Esophagus muscularis mucosa (tissue), 4 donors: ENCODE data around the gene BCL11B. TPM values are rescaled to one million over a fixed set of nuclear protein-coding genes. Genes with fewer than 3 reads are reported as not detected.

Source experiments
- DNase-seq: peaks from one replicate; pipeline ENCODE4 v3.0.0-alpha.2; 2017; ENCODE audit errors: extremely low spot score
- H3K27ac ChIP-seq, 4 donors: fragments of 200-600 bp; sonication (generic); replicated peaks in 1 of 4; 1 replicate in 3 of 4; 2 replicates in 1 of 4; pipeline ENCODE4 v1.5.1; 2016 to 2019; ENCODE audit warnings: mild to moderate bottlenecking in 1 of 4
- H3K27me3 ChIP-seq, 4 donors: fragments of 200-600 bp; sonication (generic); one replicate each; pipeline versions ENCODE4 v1.5.1 to v1.6.0; 2016 to 2019
- H3K36me3 ChIP-seq, 4 donors: fragments of 200-600 bp; sonication (generic); one replicate each; pipeline ENCODE4 v1.5.1; 2016 to 2019
- H3K4me1 ChIP-seq, 4 donors: fragments of 200-600 bp; sonication (generic); one replicate each; pipeline ENCODE4 v1.5.1; 2016 to 2019
- H3K4me3 ChIP-seq, 4 donors: fragments of 200-600 bp; sonication (generic); 1 replicate in 2 of 4; 2 replicates in 2 of 4; pipeline ENCODE4 v1.5.1; 2016 to 2019; ENCODE audit warnings: mild to moderate bottlenecking in 4 of 4, moderate library complexity in 1 of 4
- H3K9me3 ChIP-seq, 4 donors: fragments of 200-600 bp; sonication (generic); 1 replicate in 3 of 4; 2 replicates in 1 of 4; pipeline ENCODE4 v1.5.1; 2016 to 2019
- EP300 ChIP-seq: sonication (generic); formaldehyde crosslinking; IDR thresholded peaks from one replicate; pipeline ENCODE4 v1.6.1; 2017; ENCODE audit warnings: antibody characterized with exemption
- POLR2A ChIP-seq: fragments of 450-650 bp; IDR thresholded peaks from one replicate; pipeline ENCODE4 v1.6.1; 2017; ENCODE audit warnings: antibody characterized with exemption, moderate library complexity, mild to moderate bottlenecking, low read depth
- POLR2AphosphoS5 ChIP-seq, 2 donors: sonication (generic); formaldehyde crosslinking; IDR thresholded peaks; one replicate each; pipeline ENCODE4 v1.6.1; 2017; ENCODE audit warnings: antibody characterized with exemption in 2 of 2
- WGBS: methylation state at CpG from one replicate; pipeline ENCODE4 v1.1.5; 2018; 5-methylcytosine and 5-hydroxymethylcytosine counted together
- intact Hi-C: fragments of 100-400 bp; cut with DNase I; formaldehyde crosslinking; loops from one replicate; pipeline ENCODE4 v1.15.1; 2023
- total RNA-seq, 4 donors: library from RNA; depleted of rRNA; stranded (reverse); fragments of >200 nt; gene quantifications; one replicate each; pipeline versions ENCODE4 v1.1.0 to v1.2.1, GENCODE V29; 2016
- TF ChIP-seq, protein P1 (sequence below), 3 experiments: fragments of 200-600 bp in 2 of 3; fragments of 450-650 bp in 1 of 3; sonication (generic) in 2 of 3; IDR thresholded peaks; one replicate each; pipeline ENCODE4 v1.5.1; 2017 to 2019; ENCODE audit warnings: antibody characterized with exemption in 3 of 3, mild to moderate bottlenecking in 2 of 3, moderate library complexity in 1 of 3

Gene BCL11B
- total RNA-seq, 4 donors from 2014 or later, result 0.34 to 0.65 (median 0.46) TPM

DNA sequence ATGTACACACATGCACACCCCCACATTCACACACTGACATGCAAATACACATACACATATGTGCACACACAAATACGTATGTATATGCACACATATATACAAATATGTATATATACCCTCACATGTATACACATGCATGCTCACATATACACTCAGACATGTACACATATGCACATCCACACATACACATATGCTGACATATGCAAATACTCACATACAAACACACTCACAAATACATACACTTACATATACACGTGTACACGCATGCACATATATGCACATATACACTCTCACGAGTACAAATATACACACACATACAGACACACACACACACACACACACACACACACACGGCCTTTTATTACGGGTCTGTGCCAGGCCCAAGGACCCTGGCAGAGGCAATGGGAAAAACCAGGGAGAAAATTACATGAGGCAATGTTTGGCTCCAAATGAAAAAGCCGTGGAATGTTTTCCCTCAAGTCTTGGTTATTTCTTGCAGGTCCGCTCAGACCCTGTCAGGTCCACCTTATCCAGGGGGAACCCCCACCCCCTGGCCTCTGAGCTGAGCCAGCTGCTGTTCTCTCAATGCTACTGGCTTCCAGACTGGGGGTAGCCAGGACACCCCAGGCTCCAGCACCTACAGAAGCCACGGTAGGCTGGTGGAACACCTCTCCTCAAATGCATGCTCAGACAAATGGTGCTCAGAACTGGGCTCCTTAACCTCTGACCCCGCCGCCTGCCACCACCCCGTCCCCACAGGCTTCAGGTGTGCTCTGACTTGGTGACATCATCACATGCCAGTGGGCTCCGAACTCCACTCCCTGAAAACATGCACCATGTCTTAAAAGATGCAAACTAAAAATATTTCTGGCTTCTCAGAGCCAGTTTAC, 54.7 kb downstream of the BCL11B start:
- H3K27me3 ChIP-seq, result peaks cover 0 to 24% (median 0%) of the 10 kb centered on the region in 4 donors
- intact Hi-C loops, result no loop called here

DNA sequence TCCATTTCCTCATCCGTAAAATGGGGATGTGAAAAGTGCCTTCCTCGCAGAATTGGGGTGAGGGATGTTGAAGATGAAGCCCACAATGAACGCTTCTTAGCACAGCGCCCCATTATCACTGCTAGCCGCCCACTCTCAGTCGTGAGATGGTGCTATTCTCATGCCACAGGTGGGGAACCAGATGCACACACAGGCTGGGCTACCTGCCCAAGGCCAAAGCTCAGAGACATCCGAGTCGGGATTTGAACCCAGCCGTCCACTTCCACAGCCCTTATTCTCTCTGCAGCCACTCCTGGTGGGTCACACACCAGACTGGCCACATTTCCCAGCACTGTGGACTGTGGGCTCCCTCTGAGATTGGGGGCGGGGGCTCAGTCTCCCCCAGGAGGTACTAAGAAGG, 55.8 kb downstream of the BCL11B start:
- peaks cover 0 to 17% (median 0%) of the 10 kb centered on the region in 4 donors for H3K27me3 ChIP-seq
- no peak overlapping the region for H3K4me3 ChIP-seq
- no peak overlapping the region for H3K27ac ChIP-seq
- peaks cover 0 to 19% (median 16%) of the 10 kb centered on the region in 4 donors for H3K4me1 ChIP-seq
- intact Hi-C loops, result no loop called here
- H3K36me3 ChIP-seq, result no peaks in the 10 kb centered on the region
- WGBS, result 85% methylated on average over 10 of the region's 10 CpGs
- no peaks in the 10 kb centered on the region for H3K9me3 ChIP-seq
- TF ChIP-seq EP300, result no peak
- no peak for TF ChIP-seq POLR2AphosphoS5 (IDR thresholded peaks at IDR 0.05)
- TF ChIP-seq POLR2A, result no peak
- TF ChIP-seq, protein P1, sequence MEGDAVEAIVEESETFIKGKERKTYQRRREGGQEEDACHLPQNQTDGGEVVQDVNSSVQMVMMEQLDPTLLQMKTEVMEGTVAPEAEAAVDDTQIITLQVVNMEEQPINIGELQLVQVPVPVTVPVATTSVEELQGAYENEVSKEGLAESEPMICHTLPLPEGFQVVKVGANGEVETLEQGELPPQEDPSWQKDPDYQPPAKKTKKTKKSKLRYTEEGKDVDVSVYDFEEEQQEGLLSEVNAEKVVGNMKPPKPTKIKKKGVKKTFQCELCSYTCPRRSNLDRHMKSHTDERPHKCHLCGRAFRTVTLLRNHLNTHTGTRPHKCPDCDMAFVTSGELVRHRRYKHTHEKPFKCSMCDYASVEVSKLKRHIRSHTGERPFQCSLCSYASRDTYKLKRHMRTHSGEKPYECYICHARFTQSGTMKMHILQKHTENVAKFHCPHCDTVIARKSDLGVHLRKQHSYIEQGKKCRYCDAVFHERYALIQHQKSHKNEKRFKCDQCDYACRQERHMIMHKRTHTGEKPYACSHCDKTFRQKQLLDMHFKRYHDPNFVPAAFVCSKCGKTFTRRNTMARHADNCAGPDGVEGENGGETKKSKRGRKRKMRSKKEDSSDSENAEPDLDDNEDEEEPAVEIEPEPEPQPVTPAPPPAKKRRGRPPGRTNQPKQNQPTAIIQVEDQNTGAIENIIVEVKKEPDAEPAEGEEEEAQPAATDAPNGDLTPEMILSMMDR (IDR thresholded peaks at IDR 0.05), result no peak
- no peak for DNase-seq

More for the DNA sequence above, 54.7 kb downstream of the BCL11B start:
- H3K27ac ChIP-seq, result no peak overlapping the region
- WGBS, result 73% methylated on average over 11 of the region's 13 CpGs
- DNase-seq, result no peak
- H3K9me3 ChIP-seq, result no peaks in the 10 kb centered on the region
- H3K36me3 ChIP-seq, result no peaks in the 10 kb centered on the region
- TF ChIP-seq, protein P1 (IDR thresholded peaks at IDR 0.05), result no peak
- TF ChIP-seq EP300 (no peak), POLR2AphosphoS5 (IDR thresholded peaks at IDR 0.05) (no peak), POLR2A (no peak)
- H3K4me3 ChIP-seq, result no peak overlapping the region
- peaks cover 0 to 19% (median 16%) of the 10 kb centered on the region in 4 donors for H3K4me1 ChIP-seq

DNA sequence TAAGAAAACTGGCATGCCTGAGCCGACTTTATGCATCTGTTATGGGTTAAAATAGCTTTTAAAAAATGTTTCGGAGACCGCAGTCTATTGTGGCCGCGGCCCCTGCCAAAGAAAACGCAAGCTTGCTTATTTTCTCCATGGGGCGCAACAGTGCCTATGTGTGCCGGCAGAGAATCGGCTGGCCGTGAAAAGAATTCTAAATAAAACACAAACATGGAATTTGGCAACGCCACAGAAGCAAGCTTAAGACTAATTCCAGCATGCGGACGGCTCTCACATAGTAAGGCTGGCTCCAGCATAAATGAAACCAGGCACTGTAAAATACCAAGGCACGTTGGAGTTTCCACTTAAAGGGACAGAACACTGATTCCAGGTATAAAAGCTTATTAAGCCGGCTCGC, 56.7 kb downstream of the BCL11B start:
- H3K4me1 ChIP-seq, result peaks cover 0 to 19% (median 16%) of the 10 kb centered on the region in 4 donors
- WGBS, result 30% methylated on average over 16 of the region's 16 CpGs
- TF ChIP-seq, protein P1 (IDR thresholded peaks at IDR 0.05), result no peak
- no peak for TF ChIP-seq EP300
- H3K27me3 ChIP-seq, result peaks cover 0 to 17% (median 0%) of the 10 kb centered on the region in 4 donors
- peak overlapping the region; percentile 22 to 46 (median 31) for H3K4me3 ChIP-seq
- H3K27ac ChIP-seq, result no peak overlapping the region
- no peaks in the 10 kb centered on the region for H3K9me3 ChIP-seq
- intact Hi-C loops, result no loop called here
- no peak for DNase-seq
- H3K36me3 ChIP-seq, result no peaks in the 10 kb centered on the region

DNA sequence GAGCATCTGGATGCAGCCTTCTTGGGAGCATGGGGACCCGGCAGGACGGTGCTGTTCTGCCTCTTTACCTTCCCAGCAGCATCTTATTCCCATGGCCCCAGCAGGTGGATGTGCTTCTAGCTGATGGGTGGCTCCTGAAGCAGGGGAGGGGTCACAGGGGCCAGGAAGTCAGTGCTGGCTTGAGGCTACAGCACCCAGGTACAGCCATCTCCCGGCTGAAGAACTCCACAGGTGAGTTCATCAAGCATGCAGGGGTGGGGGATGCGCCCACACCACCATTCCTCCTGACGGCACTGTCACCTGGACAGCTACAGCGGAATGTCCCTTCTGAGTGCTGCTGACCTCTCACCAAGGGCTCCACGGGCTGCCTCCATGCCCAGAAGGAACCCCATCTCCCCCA, 57.3 kb downstream of the BCL11B start:
- Histone ChIP-seq H3K27me3 (peaks cover 0 to 17% (median 0%) of the 10 kb centered on the region in 4 donors), H3K9me3 (no peaks in the 10 kb centered on the region), H3K27ac (no peak overlapping the region), H3K36me3 (no peaks in the 10 kb centered on the region), H3K4me1 (peaks cover 0 to 19% (median 16%) of the 10 kb centered on the region in 4 donors), H3K4me3 (peak overlapping the region in 1 of 4 donors; percentile 37)
- TF ChIP-seq EP300, result no peak
- 77% methylated on average over 7 of the region's 7 CpGs for WGBS
- no peak for DNase-seq
- intact Hi-C loops, result no loop called here

DNA sequence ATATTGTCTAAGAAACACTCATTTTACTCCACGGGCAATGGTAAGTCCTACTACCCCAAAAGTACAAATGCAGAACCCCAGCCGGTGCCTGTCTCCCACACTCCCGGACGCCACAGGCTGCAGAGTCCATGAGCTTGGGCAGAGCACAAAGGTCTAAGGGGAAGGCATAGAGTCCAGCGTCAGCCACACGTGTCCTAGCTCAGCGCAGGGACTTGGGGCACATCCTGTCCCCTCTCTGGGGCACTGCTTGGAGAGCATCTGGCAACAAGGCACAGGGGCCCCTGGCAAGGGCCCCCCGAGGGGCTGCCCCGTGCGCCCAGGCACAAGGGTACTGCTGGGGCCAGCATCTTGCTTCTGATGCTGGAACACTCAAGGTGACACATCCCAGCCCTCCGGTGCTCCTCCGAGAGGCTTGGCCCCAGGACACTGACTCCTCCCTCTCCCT, 58.4 kb downstream of the BCL11B start:
- Histone ChIP-seq H3K9me3 (no peaks in the 10 kb centered on the region), H3K4me1 (peaks cover 0 to 19% (median 16%) of the 10 kb centered on the region in 4 donors), H3K27me3 (peaks cover 0 to 17% (median 0%) of the 10 kb centered on the region in 4 donors), H3K36me3 (no peaks in the 10 kb centered on the region), H3K27ac (no peak overlapping the region), H3K4me3 (no peak overlapping the region)
- no peak for TF ChIP-seq EP300
- TF ChIP-seq POLR2AphosphoS5 (IDR thresholded peaks at IDR 0.05), result no peak
- TF ChIP-seq, protein P1 (IDR thresholded peaks at IDR 0.05), result no peak
- no peak for TF ChIP-seq POLR2A
- 69% methylated on average over 10 of the region's 12 CpGs for WGBS
- intact Hi-C loops, result no loop called here
- no peak for DNase-seq
